NCI-H2227 (cell line): ENCODE measurements around the gene PLXNB3.
"Not testable (repeated sequence)": the region's sequence is repeated elsewhere in the genome, so short reads cannot be mapped to it uniquely, and the experiment has no call there.

Experiments used
- DNase-seq: peaks from one replicate; lab custom pipeline; 2025; ENCODE audit not compliant: unreplicated experiment; lab: John Stamatoyannopoulos, UW

PLXNB3 gene

GRCh38 chrX:153763989-153764755, at the start of gene PLXNB3:
TSS of gene PLXNB3 (plus strand) at chrX:153764249. CDS start at chrX:153765536, 1,287 bp downstream.
- peak; percentile 86 for DNase-seq

GRCh38 chrX:153714256-153714655, 49.8 kb upstream of the PLXNB3 start:
- DNase-seq: no peak

- DNase-seq: no peak
Measured at GRCh38 chrX:153717445-153717844, 46.6 kb upstream of the PLXNB3 start.

- no peak for DNase-seq
Measured at GRCh38 chrX:153719238-153719637, 44.8 kb upstream of the PLXNB3 start.

GRCh38 chrX:153719701-153720100, 44.3 kb upstream of the PLXNB3 start:
- no peak for DNase-seq

GRCh38 chrX:153722704-153723350, 41.2 kb upstream of the PLXNB3 start:
- DNase-seq: no peak

- DNase-seq: peak; percentile 84
Measured at GRCh38 chrX:153723351-153724251, 40.4 kb upstream of the PLXNB3 start.

GRCh38 chrX:153724252-153725038, 39.6 kb upstream of the PLXNB3 start, which contains the start of the genes ABCD1 and BCAP31:
TSS of gene ABCD1 (plus strand) at chrX:153724856. CDS start at chrX:153725267, 411 bp downstream.
TSS of gene BCAP31 (minus strand) at chrX:153724387. CDS start at chrX:153723244, 1,143 bp downstream.
- DNase-seq: peak; percentile 98

GRCh38 chrX:153725039-153725831, 38.8 kb upstream of the PLXNB3 start:
- DNase-seq: no peak

GRCh38 chrX:153725832-153726285, 38.2 kb upstream of the PLXNB3 start:
- no peak for DNase-seq

- DNase-seq: peak; percentile 20
Measured at GRCh38 chrX:153726286-153727122, 37.5 kb upstream of the PLXNB3 start.

GRCh38 chrX:153727123-153727931, 36.7 kb upstream of the PLXNB3 start:
- no peak for DNase-seq

GRCh38 chrX:153728095-153728494, 36.0 kb upstream of the PLXNB3 start:
- no peak for DNase-seq

GRCh38 chrX:153728951-153729631, 35.0 kb upstream of the PLXNB3 start:
- no peak for DNase-seq

- DNase-seq: not testable (repeated sequence)
Measured at GRCh38 chrX:153730115-153730514, 33.9 kb upstream of the PLXNB3 start.

- DNase-seq: no peak
Measured at GRCh38 chrX:153731117-153731844, 32.8 kb upstream of the PLXNB3 start.

GRCh38 chrX:153731845-153732215, 32.2 kb upstream of the PLXNB3 start:
- no peak for DNase-seq
